HepG2 (cell line): ENCODE measurements around the gene ZBTB21. TPM values are rescaled to one million over a fixed set of nuclear protein-coding genes. Genes with fewer than 3 reads are reported as not detected.

Source experiments
- BCL3 ChIP-seq: sonication (generic); formaldehyde crosslinking; IDR thresholded peaks from 2 replicates; pipeline ENCODE4 v1.5.1; 2020; ENCODE audit warnings: mild to moderate bottlenecking, missing genetic modification reagents, moderate library complexity
- BRCA1 ChIP-seq: sonication (generic); formaldehyde crosslinking; IDR thresholded peaks from 2 replicates; pipeline ENCODE4 v1.4.0; 2020; ENCODE audit warnings: missing genetic modification reagents
- CCAR2 ChIP-seq: fragments of 200-400 bp; formaldehyde crosslinking; optimal IDR thresholded peaks from 2 replicates; pipeline ENCODE3; 2018; ENCODE audit warnings: low read depth, mild to moderate bottlenecking, low read length, moderate library complexity
- DMTF1 ChIP-seq: sonication (generic); formaldehyde crosslinking; IDR thresholded peaks from 2 replicates; pipeline ENCODE4 v1.4.0; 2020; ENCODE audit warnings: mild to moderate bottlenecking, missing genetic modification reagents
- FOXO4 ChIP-seq: sonication (generic); formaldehyde crosslinking; conservative IDR thresholded peaks from 2 replicates; pipeline ENCODE4 v1.8.1; 2023; ENCODE audit warnings: missing genetic modification reagents
- PATZ1 ChIP-seq: sonication (generic); formaldehyde crosslinking; IDR thresholded peaks from 2 replicates; pipeline ENCODE4 v1.4.0; 2020; ENCODE audit warnings: missing genetic modification reagents
- RFX1 ChIP-seq: fragments of 450-650 bp; IDR thresholded peaks from 2 replicates; pipeline ENCODE4 v1.6.1; 2017
- SAP130 ChIP-seq: IDR thresholded peaks from 2 replicates; pipeline ENCODE4 v1.6.1; 2016; ENCODE audit warnings: low read depth
- SUZ12 ChIP-seq: fragments of 150-350 bp; IDR thresholded peaks from 2 replicates; pipeline ENCODE4 v1.6.1; 2014; ENCODE audit warnings: low read depth, low read length
- THAP11 ChIP-seq: IDR thresholded peaks from 2 replicates; pipeline ENCODE4 v1.6.1; 2016; ENCODE audit warnings: missing biosample characterization, missing genetic modification reagents
- ZBTB2 ChIP-seq: sonication (generic); formaldehyde crosslinking; IDR thresholded peaks from 2 replicates; pipeline ENCODE4 v1.8.0; 2022; ENCODE audit warnings: low read depth, missing genetic modification reagents
- ZC3H13 ChIP-seq: sonication (generic); formaldehyde crosslinking; IDR thresholded peaks from 2 replicates; pipeline ENCODE4 v1.8.1; 2023; ENCODE audit warnings: mild to moderate bottlenecking, missing genetic modification reagents, moderate library complexity
- ZMAT3 ChIP-seq: sonication (generic); formaldehyde crosslinking; conservative IDR thresholded peaks from 2 replicates; pipeline ENCODE4 v1.7.0; 2021; ENCODE audit warnings: missing genetic modification reagents
- ZNF468 ChIP-seq: sonication (generic); formaldehyde crosslinking; IDR thresholded peaks from 2 replicates; pipeline ENCODE4 v1.8.0; 2022; ENCODE audit warnings: mild to moderate bottlenecking, moderate library complexity, missing genetic modification reagents
- ZNF557 ChIP-seq: sonication (generic); formaldehyde crosslinking; IDR thresholded peaks from 2 replicates; pipeline ENCODE4 v1.4.0; 2020; ENCODE audit warnings: missing genetic modification reagents
- ZSCAN20 ChIP-seq: sonication (generic); formaldehyde crosslinking; IDR thresholded peaks from 2 replicates; pipeline ENCODE4 v1.4.0; 2020; ENCODE audit warnings: missing genetic modification reagents, mild to moderate bottlenecking, borderline replicate concordance
- ZSCAN30 ChIP-seq: sonication (generic); formaldehyde crosslinking; IDR thresholded peaks from 2 replicates; pipeline ENCODE4 v1.5.0; 2020; ENCODE audit warnings: mild to moderate bottlenecking, missing genetic modification reagents
- ZSCAN9 ChIP-seq: IDR thresholded peaks from 2 replicates; pipeline ENCODE4 v1.6.1; 2016; ENCODE audit warnings: borderline replicate concordance
- polyA plus RNA-seq, 8 experiments: library from polyadenylated mRNA; depleted of rRNA in 3 of 8; stranded (reverse) in 7 of 8; unstranded in 1 of 8; fragments of >200 nt; fragmentation: Illumina TruSeq in 4 of 8; extraction: Trizol in 4 of 8; gene quantifications; 2 replicates each; pipeline versions ENCODE4 v1.2.1 to v1.2.3, GENCODE V29; 2011 to 2016; ENCODE audit warnings: low read depth in 4 of 8, missing spikeins in 1 of 8, mixed read lengths in 1 of 8; ENCODE audit not compliant: insufficient read depth in 1 of 8
- total RNA-seq, 5 experiments: library from RNA; depleted of rRNA; stranded (reverse); fragments of >200 nt; fragmentation: Illumina TruSeq; extraction: Trizol; gene quantifications; 2 replicates each; pipeline ENCODE4 v1.2.3, GENCODE V29; 2016; ENCODE audit warnings: low read depth in 1 of 5

The ZBTB21 gene
- total and polyA plus RNA-seq, 2 of the 13 experiments (the other 11 are each of a cell fraction or from before 2014, with no cell fraction given): 4.5 to 6.1 TPM

- TF ChIP-seq DMTF1: no peak
- TF ChIP-seq ZMAT3 (CRISPR knock-in tag): no peak; the same call in 1 of the 2 replicates
- peak; percentile 75; the same call in 1 of the 2 replicates for TF ChIP-seq ZBTB2 (CRISPR knock-in tag)
- peak; percentile 19 for TF ChIP-seq ZSCAN9
- TF ChIP-seq ZNF468 (CRISPR knock-in tag): no peak
- TF ChIP-seq ZSCAN20: peak; percentile 74; the same call in 1 of the 2 replicates
- peak; percentile 77; the same call in 1 of the 2 replicates for TF ChIP-seq BCL3 (CRISPR knock-in tag)
- no peak for TF ChIP-seq ZSCAN30 (CRISPR knock-in tag)
- TF ChIP-seq THAP11 (CRISPR knock-in tag): peak; percentile 14
- TF ChIP-seq SAP130: peak; percentile 63
- TF ChIP-seq SUZ12: no peak
- TF ChIP-seq CCAR2: no peak
- peak; percentile 72 for TF ChIP-seq PATZ1 (CRISPR knock-in tag)
- no peak for TF ChIP-seq BRCA1 (CRISPR knock-in tag)
- no peak; the same call in 1 of the 2 replicates for TF ChIP-seq ZNF557 (CRISPR knock-in tag)
- TF ChIP-seq FOXO4 (CRISPR knock-in tag): 0 out of 2 replicates have a peak, but pooled peaks have one; percentile 49
- no peak for TF ChIP-seq RFX1
- TF ChIP-seq ZC3H13 (CRISPR knock-in tag): 0 out of 2 replicates have a peak, but pooled peaks have one; percentile 8
Measured at GRCh38 chr21:42010507-42011495, 641 bp upstream of the ZBTB21 start (continued).
